Measurements from ENCODE around the gene DTYMK.

The DTYMK gene

DNA sequence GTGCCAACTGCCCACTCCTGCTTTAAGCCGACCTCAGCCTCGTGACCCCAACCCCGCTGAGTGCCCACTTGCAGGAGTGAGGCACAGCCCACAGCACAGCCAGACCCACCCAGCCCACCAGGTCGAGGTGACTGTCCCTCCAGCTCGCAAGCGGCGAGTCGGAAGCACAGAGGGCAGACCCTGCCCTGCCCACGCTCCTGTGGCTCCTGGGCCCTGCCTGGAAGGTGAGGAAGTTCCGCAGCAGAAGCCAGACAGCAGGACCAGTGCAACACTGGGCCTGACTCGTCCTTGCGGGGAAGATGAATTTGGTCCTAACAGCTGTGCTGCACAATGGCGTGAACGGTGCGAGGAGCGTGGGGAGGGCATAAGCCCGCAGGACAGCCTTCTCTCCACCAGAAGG lies 9.9 kb downstream of the DTYMK start:
- TF ChIP-seq, protein P1, sequence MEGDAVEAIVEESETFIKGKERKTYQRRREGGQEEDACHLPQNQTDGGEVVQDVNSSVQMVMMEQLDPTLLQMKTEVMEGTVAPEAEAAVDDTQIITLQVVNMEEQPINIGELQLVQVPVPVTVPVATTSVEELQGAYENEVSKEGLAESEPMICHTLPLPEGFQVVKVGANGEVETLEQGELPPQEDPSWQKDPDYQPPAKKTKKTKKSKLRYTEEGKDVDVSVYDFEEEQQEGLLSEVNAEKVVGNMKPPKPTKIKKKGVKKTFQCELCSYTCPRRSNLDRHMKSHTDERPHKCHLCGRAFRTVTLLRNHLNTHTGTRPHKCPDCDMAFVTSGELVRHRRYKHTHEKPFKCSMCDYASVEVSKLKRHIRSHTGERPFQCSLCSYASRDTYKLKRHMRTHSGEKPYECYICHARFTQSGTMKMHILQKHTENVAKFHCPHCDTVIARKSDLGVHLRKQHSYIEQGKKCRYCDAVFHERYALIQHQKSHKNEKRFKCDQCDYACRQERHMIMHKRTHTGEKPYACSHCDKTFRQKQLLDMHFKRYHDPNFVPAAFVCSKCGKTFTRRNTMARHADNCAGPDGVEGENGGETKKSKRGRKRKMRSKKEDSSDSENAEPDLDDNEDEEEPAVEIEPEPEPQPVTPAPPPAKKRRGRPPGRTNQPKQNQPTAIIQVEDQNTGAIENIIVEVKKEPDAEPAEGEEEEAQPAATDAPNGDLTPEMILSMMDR (conservative IDR thresholded peaks at IDR 0.05), result no peak
- H3K27ac ChIP-seq, result no peak overlapping the region

- no peak for TF ChIP-seq ZFX (IDR thresholded peaks at IDR 0.05)
- TF ChIP-seq, protein P1 (conservative IDR thresholded peaks at IDR 0.05), result no peak
Measured at GRCh38 chr2:241675885-241676284, 10.7 kb downstream of the DTYMK start.

DNA sequence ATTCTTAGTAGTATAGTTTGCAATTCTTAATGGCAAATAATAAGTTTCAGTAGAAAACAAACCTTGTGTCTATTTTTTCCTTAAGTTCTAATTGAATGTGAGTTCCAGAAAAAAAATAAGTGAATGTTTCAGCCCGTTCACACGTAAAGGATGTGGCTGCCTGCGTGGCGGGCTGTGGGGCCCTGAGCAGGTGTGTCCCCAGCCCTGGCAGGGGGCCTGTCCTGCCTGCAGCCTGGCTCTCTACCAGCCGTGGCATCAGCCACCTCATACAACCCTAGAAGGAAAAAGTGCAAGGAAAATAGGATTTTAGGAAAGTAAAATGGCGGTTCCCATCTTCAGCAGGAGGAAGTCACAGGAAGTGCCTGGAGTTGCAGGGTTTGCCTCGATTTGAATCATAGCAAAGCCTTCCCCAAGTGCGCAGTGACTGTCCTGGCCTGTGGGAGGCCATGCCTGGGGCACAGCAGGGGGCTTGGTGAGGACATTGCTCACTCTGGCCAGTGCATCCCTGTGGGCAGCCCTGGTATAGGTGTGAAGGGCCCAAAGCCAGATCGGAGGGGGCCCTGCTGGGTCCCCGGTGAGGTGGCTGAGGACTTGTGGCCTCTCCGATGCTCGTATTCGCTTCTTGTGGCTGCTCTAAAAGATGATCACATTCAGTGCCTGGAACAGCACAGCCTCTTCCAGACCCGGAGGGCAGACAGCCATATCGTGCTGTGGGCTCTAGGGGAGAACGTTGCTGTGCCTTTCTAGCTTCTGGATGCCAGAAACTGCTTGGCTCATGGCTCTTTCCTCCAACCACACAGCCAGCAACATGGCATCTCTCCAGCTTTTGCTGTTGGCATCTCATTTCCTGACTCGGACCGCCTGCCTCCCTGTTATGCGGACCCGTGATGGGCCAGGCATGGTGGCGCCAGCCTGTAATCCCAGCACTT lies 12.6 kb downstream of the DTYMK start:
- H3K27ac ChIP-seq, result no peak overlapping the region
- TF ChIP-seq, protein P1 (conservative IDR thresholded peaks at IDR 0.05), result no peak
- TF ChIP-seq ZFX (IDR thresholded peaks at IDR 0.05), result no peak

More at GRCh38 chr2:241675885-241676284, 10.7 kb downstream of the DTYMK start:
- H3K27ac ChIP-seq, result no peak overlapping the region

DNA sequence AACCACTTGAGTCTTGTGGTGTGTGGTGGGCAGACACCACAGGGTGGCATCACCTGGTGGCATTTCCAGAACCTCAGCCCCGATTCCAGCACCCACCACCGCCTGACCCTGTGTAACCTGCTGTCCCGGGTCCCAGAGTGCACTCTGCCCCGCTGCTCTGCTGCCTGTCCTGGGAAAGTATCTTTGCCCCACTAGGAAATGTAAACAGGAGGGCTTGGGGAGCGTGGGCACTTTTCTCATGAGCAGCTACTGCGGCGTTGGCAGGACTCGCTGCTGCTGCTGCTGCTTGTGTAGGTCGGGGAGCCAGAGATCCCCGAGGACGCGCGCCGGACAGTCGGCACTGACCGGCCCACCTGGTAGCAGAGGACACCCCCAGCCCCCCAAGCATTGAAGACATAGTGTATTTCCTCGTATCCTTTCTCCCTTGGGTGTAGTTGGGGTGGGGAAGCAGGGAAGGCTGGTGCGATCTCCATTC lies 13.4 kb downstream of the DTYMK start:
- H3K27ac ChIP-seq, result no peak overlapping the region
- no peak for TF ChIP-seq ZFX (IDR thresholded peaks at IDR 0.05)
- TF ChIP-seq, protein P1 (conservative IDR thresholded peaks at IDR 0.05), result no peak

DNA sequence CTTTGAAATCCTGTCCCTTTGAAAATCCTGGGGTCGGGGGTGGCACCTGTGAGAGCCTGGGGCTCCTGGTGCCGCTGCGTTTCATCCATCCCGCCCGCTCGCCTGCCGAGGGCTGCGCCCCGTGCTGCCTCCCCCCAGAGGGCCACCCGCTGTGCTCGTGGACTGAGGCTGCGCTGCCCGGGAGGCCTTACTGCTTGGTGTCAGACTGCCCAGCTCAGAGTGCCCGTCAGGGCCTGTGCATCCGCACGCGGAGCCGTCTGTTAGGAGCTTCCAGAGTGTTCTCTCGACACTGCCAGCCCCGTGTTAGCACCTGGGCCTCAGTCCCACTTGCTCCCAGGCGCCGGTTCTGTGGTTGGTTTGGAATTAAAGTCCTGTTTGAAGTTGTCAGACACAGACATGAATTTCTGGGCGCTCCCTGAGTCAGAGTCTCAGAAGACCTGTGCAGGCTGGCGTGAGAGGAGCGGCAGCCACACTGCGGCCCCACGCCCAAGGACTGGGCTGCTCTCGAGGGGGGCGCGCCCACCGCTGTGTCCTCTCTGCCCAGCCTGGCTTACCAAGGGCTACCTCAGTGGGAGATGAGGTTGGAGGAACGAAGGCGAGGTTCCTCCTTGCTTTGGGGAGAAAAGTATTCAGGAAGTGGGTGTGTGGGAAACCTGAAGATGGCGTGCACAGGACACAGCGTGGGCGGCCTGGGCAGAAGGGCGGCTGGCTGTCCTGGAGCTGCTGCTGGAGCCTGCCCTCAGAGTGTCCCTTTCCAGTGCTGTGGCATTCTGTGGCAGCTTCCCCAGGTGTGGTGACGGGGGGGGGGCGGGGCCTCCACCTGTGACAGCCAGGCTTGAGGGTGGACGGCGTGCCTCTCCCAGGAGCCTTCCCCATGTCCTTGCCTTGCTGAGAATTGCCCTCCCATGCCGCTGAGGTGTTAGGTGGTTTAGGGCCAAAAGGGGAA lies 14.1 kb downstream of the DTYMK start:
- no peak for TF ChIP-seq ZFX (IDR thresholded peaks at IDR 0.05)
- TF ChIP-seq, protein P1 (conservative IDR thresholded peaks at IDR 0.05), result no peak
- H3K27ac ChIP-seq, result no peak overlapping the region

DNA sequence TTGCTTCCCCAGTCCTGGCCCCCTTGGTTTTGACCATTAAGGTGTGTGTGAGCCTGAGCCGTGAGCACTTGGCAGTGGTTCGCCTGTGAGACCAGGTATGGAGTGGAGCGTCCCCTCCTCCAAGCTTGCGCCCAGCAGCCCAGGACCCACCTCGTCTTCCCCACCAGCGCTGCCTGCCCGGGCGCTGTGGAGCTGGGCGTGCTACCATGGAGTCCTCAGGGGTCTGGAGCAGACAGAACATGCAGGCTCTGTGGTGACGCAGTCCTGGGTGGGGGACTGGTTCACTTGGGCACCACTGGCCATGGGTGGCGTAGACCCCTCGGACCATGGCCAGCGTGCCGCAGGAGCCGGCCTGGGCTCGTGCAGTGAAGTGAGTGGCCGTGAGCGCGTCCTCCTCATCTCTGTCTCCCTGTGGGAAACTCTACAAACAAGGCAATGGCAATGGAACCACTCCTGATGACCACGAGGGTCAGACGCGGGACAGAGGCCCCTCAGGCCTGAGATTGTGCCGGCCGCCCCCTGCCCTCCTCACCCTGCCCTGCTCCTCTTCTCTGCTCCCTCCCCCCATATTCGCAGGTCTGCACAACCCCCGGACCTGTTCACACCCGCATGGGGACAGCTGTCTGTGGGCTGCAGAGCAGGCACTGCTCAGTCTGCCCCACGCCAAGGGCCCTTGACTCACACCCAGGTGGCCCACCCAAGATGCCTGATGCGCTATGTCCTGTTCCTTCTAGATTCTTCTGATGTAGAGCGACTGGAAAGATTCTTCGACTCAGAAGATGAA lies 15.0 kb downstream of the DTYMK start:
- no peak overlapping the region for H3K27ac ChIP-seq
- no peak for TF ChIP-seq ZFX (IDR thresholded peaks at IDR 0.05)
- TF ChIP-seq, protein P1 (conservative IDR thresholded peaks at IDR 0.05), result no peak
